ENCODE data around the gene OR1J4. TPM values are rescaled to one million over a fixed set of nuclear protein-coding genes. Genes with fewer than 3 reads are reported as not detected.
"Not testable (repeated sequence)": the region's sequence is repeated elsewhere in the genome, so short reads cannot be mapped to it uniquely, and the experiment has no call there.

OR1J4 gene
- total RNA-seq, 1 experiment from 2014 or later: not detected

DNA sequence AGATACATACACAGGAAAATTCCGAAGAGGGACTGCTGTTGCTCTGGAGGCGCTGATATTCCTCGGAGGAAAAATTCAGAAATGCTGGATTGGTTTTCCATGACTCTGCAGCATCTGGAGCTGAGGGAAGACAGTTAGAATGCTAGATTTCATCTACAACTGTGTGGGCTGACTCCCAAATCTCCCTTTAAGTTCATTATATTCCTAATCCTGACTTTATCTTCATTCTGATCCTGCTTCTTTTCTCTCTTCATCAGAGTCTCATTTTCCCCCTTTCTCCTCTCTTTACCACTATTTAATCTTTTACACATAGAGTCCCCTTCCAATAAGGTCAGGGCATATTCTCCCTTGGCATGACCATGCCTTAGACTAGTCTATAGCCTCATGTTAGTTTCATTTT is 8.3 kb downstream of the OR1J4 start, which contains the start of gene OR1N1:
Gene OR1N1 (minus strand): TSS at position 101 of the 400 bp plus-strand sequence. CDS start 0 bp downstream, at position 101.
- H3K79me2 ChIP-seq (ENCODE audit: low read depth): no peaks in the 10 kb centered on the region
- CTCF ChIA-PET: no interaction called here
- no peaks in the 10 kb centered on the region for H3K36me3 ChIP-seq (ENCODE audit: low read depth)
- H4K20me1 ChIP-seq (ENCODE audit: insufficient read depth): no peaks in the 10 kb centered on the region
- intact Hi-C loops (cut with micrococcal nuclease; ENCODE audit: unreplicated experiment): no loop called here
- no peak within 1 kb of the TSS for H2AFZ ChIP-seq
- H3K27me3 ChIP-seq (ENCODE audit: insufficient read depth, low read depth): peaks cover 43% of the 10 kb centered on the region
- no peak within 1 kb of the TSS for H3K4me2 ChIP-seq
- H3F3A ChIP-seq (ENCODE audit: insufficient read depth, low read depth): no peaks in the 10 kb centered on the region
- no peak for DNase-seq
- POLR2A ChIA-PET (ENCODE audit: unreplicated experiment): no interaction called here
- no peaks in the 10 kb centered on the region for H3K9me2 ChIP-seq (ENCODE audit: insufficient read depth)
- BruUV-seq (replicated peaks): no TSS peak
- no peaks in the 10 kb centered on the region for H3K9me3 ChIP-seq (ENCODE audit: insufficient read depth, low read depth)
- no peak within 1 kb of the TSS for H3K27ac ChIP-seq
- H3K4me3 ChIP-seq: no peak within 1 kb of the TSS
- H3K4me1 ChIP-seq (replicated peaks; ENCODE audit: insufficient read depth): no peaks in the 10 kb centered on the region
- no peak for TF ChIP-seq EZH2 (IDR thresholded peaks at IDR 0.05; ENCODE audit: low read depth)
- TF ChIP-seq, protein P1, sequence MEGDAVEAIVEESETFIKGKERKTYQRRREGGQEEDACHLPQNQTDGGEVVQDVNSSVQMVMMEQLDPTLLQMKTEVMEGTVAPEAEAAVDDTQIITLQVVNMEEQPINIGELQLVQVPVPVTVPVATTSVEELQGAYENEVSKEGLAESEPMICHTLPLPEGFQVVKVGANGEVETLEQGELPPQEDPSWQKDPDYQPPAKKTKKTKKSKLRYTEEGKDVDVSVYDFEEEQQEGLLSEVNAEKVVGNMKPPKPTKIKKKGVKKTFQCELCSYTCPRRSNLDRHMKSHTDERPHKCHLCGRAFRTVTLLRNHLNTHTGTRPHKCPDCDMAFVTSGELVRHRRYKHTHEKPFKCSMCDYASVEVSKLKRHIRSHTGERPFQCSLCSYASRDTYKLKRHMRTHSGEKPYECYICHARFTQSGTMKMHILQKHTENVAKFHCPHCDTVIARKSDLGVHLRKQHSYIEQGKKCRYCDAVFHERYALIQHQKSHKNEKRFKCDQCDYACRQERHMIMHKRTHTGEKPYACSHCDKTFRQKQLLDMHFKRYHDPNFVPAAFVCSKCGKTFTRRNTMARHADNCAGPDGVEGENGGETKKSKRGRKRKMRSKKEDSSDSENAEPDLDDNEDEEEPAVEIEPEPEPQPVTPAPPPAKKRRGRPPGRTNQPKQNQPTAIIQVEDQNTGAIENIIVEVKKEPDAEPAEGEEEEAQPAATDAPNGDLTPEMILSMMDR (conservative IDR thresholded peaks at IDR 0.05): no peak

DNA sequence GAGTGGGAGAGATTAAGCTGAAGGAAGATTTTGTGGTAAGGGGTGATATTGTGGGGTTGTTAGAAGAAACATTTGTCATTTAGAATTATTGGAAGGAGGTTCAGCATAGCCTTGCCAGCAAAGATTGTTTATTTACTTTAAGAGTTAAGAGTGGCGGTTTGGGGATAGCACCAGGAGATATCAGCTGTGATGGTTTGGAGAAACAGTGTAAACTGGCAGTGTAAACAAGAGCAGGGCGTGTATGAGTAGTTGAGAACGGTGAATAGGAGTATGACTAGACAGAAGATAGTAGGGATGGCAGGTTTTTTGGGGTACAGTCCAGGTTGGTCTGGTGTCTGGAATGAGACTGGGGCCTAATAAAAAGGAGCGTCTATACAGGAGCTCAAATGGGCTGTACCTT is 12.2 kb downstream of the OR1J4 start:
- POLR2A ChIA-PET (ENCODE audit: unreplicated experiment); H4K20me1 ChIP-seq (ENCODE audit: insufficient read depth); H2AFZ ChIP-seq; intact Hi-C loops (cut with micrococcal nuclease; ENCODE audit: unreplicated experiment); CTCF ChIA-PET; H3K9me2 ChIP-seq (ENCODE audit: insufficient read depth); H3K4me2 ChIP-seq; H3K27ac ChIP-seq; H3K79me2 ChIP-seq (ENCODE audit: low read depth); H3K9me3 ChIP-seq (ENCODE audit: insufficient read depth, low read depth); H3K4me3 ChIP-seq; H3K4me1 ChIP-seq (replicated peaks; ENCODE audit: insufficient read depth); DNase-seq; H3F3A ChIP-seq (ENCODE audit: insufficient read depth, low read depth); BruUV-seq (replicated peaks); H3K36me3 ChIP-seq (ENCODE audit: low read depth): not testable (repeated sequence)
- peaks cover 73% of the 10 kb centered on the region for H3K27me3 ChIP-seq (ENCODE audit: insufficient read depth, low read depth)

DNA sequence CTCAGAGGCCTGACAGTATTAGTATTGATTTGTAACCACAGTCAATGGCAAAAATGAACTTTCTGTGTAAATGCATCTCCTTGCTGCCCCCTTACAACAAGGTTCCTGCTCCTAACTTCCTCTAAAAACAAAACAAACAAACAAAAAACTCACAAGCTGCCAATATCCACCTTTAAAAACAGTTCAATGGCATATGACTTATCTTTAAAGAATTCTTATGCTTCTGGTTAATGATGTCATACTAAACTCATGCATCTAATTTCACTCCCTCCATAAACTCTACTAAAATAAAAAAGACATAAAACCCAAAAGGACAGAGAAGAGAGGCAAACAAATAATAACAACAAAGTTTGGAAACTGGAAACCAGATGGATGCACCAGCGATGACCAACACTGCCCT is 17.2 kb downstream of the OR1J4 start:
- H4K20me1 ChIP-seq (ENCODE audit: insufficient read depth): no peaks in the 10 kb centered on the region
- H3K4me2 ChIP-seq: no peak overlapping the region
- no peaks in the 10 kb centered on the region for H3K9me2 ChIP-seq (ENCODE audit: insufficient read depth)
- CTCF ChIA-PET: no interaction called here
- no peak for DNase-seq
- no peaks in the 10 kb centered on the region for H3K4me1 ChIP-seq (replicated peaks; ENCODE audit: insufficient read depth)
- no peak overlapping the region for H3K27ac ChIP-seq
- no TSS peak for BruUV-seq (replicated peaks)
- POLR2A ChIA-PET (ENCODE audit: unreplicated experiment): no interaction called here
- H3F3A ChIP-seq (ENCODE audit: insufficient read depth, low read depth): no peaks in the 10 kb centered on the region
- H3K9me3 ChIP-seq (ENCODE audit: insufficient read depth, low read depth): no peaks in the 10 kb centered on the region
- H2AFZ ChIP-seq: no peak overlapping the region
- H3K4me3 ChIP-seq: no peak overlapping the region
- TF ChIP-seq, protein P1 (conservative IDR thresholded peaks at IDR 0.05): no peak
- no peak for TF ChIP-seq EZH2 (IDR thresholded peaks at IDR 0.05; ENCODE audit: low read depth)
- H3K36me3 ChIP-seq (ENCODE audit: low read depth): no peaks in the 10 kb centered on the region
- H3K27me3 ChIP-seq (ENCODE audit: insufficient read depth, low read depth): peaks cover 50% of the 10 kb centered on the region
- H3K79me2 ChIP-seq (ENCODE audit: low read depth): no peaks in the 10 kb centered on the region
- intact Hi-C loops (cut with micrococcal nuclease; ENCODE audit: unreplicated experiment): no loop called here

DNA sequence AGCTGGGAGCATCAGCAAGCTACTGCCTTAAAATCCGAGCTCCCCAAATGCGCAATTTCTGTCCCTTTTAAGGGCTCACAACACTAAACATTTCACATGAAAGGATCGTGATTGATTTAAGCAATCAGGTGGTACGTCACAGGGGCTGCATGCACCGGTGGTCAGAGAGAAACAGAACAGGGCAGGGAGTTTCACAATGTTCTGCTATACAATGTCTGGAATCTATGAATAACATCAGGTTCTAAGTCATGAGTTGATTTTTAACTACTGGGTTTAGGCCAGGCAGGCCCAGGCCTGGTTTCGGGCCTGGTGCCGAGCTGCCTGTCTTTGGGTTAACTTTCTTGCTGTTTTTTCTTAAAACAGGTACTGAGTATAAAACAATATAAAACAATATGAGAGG is 18.1 kb downstream of the OR1J4 start:
- H3K79me2 ChIP-seq (ENCODE audit: low read depth); POLR2A ChIA-PET (ENCODE audit: unreplicated experiment); H3K36me3 ChIP-seq (ENCODE audit: low read depth); H2AFZ ChIP-seq; H3K4me2 ChIP-seq; H3K4me1 ChIP-seq (replicated peaks; ENCODE audit: insufficient read depth); H3K9me3 ChIP-seq (ENCODE audit: insufficient read depth, low read depth); H3K9me2 ChIP-seq (ENCODE audit: insufficient read depth); intact Hi-C loops (cut with micrococcal nuclease; ENCODE audit: unreplicated experiment); H4K20me1 ChIP-seq (ENCODE audit: insufficient read depth); H3K27ac ChIP-seq; BruUV-seq (replicated peaks); H3F3A ChIP-seq (ENCODE audit: insufficient read depth, low read depth); H3K4me3 ChIP-seq; CTCF ChIA-PET; DNase-seq: not testable (repeated sequence)
- peaks cover 58% of the 10 kb centered on the region for H3K27me3 ChIP-seq (ENCODE audit: insufficient read depth, low read depth)

Data from PC-9 (cell line).